Fibroblast of skin of scalp (primary cell): ENCODE data around the gene PSMB8. TPM values are rescaled to one million over a fixed set of nuclear protein-coding genes. Genes with fewer than 3 reads are reported as not detected.
"Not testable (repeated sequence)": the region's sequence is repeated elsewhere in the genome, so short reads cannot be mapped to it uniquely, and the experiment has no call there.

Source experiments
- DNase-seq: peaks from one replicate; pipeline ENCODE4 v3.0.0-alpha.2; 2013
- polyA plus RNA-seq, 2 experiments: library from polyadenylated mRNA; unstranded; fragments of 120-200 nt; gene quantifications; one replicate each; pipeline ENCODE4 v1.2.1, GENCODE V29; 2013; ENCODE audit not compliant: insufficient read length in 2 of 2

PSMB8 gene
- polyA plus RNA-seq (2013, experiment 1 of 2; ENCODE audit: insufficient read length): 28.6 TPM
- polyA plus RNA-seq (2013, experiment 2 of 2; ENCODE audit: insufficient read length): 27.5 TPM

DNA sequence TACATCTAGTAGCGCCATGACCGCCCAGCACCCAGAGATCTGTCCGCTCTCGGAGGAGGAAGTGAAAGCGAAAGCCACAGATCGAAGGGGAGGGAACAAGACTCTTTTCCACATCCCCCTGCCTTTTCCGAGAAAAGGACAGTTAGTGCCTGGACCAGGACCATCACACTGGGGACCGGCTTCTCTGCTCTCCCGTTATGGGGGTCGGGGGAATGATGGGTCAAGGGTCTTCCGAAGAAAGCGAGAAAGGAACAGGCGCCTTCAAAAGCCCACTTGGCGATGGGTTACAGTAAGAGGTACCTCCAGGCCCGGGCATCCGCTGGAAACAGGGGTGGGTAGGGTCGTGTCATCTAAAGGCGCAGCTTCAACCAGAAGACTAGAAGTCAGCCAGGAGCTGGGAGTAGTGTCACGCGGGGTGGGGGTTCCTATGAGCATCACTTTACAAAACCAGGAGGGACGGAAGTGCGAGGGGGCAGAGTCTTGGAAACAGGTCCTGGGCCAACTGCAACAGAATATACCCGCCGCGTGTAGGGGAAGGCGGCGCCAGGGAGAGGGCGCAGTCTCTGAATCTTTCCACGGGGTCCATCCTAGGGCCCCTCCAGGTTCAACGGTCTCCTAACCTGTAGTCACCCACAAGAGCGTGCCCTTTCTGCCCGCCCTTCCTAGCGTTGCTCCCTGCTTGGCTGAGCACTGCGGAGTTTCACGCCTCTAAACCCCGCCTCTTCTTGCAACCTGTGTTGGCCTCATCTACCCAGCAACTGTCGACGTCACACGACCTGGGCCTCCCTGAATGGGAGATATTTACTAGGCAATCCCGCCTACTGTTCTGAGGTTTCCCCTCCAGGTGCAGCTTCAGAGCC is at the start of gene PSMB8:
TSS of gene PSMB8 (minus strand) at position 69 of the 860 bp plus-strand sequence. CDS start at position 18, 51 bp downstream.
- peak; percentile 90 for DNase-seq

DNA sequence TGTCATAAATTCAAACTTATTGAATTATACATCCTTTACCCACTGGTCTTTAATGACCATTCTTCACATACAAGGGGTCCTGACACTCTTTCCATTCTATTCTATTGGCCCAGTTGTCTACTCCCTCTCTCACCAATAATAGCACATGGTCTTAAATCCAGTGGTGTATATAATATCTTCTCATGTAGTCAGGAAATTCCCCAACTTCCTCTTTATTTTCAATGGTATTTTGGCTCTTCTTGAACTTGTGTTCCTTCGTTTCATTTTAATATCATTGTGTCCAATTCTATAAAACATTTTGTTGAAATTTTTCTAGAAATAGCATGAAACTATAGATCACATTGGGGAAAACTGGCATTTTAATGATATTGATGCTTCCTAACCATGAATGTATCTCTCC is 47.0 kb upstream of the PSMB8 start:
- DNase-seq: no peak

DNA sequence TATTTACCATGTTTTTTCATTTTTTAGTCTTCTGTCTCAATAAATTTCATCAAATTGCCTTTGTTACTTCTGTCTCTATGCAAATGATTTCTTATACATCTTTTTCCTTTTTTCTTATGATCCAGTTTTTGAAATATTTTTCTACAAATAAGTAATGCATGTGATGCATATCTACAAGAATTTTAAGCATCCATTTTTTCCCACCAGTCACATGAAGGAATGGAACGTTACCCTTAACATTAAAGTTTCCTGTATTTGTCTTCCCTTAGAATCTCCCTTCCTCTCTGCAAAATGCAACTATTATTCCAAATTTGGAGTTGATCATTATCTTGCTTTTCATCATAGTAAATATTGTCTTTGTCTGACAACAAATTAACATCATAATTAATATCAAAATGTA is 45.7 kb upstream of the PSMB8 start:
- peak; percentile 63 for DNase-seq

DNA sequence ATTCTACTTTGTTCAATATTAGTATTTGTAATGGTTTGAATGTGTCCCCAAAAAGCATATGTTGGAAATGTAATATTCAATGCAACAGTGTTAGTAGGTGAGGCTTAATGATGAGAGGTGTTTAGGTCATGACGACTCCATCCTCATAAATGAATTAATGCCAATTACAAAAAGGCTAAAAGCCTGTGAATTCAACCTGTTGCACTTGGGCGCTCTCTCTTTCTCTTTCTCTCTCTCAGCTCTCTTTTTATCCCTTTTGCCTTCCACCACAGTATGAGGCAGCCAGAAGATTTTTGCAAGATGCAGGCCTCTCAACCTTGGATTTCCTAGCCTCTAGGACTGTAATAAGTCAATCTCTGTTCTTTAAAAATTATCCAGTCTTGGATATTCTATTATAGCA is 44.7 kb upstream of the PSMB8 start:
- no peak for DNase-seq

DNA sequence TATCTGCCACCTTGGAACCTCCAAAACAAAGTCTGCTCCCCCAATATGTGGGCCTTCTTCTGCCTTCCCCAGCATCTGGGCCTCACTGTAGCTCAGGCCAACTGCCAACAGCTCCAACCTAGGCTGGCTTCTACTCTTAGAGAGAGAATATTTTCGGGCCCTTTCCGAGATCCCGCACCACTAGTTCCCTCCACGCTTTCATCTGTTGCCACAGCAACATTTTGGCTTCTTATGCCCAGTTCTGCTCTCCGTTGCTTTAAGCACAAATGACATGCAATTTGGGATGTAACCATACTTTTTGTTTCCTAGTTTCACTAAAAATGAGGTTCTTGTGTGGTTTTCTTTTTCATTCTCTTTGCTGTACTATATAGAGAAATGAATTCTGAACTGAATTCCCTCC is 43.8 kb upstream of the PSMB8 start:
- DNase-seq: no peak

DNA sequence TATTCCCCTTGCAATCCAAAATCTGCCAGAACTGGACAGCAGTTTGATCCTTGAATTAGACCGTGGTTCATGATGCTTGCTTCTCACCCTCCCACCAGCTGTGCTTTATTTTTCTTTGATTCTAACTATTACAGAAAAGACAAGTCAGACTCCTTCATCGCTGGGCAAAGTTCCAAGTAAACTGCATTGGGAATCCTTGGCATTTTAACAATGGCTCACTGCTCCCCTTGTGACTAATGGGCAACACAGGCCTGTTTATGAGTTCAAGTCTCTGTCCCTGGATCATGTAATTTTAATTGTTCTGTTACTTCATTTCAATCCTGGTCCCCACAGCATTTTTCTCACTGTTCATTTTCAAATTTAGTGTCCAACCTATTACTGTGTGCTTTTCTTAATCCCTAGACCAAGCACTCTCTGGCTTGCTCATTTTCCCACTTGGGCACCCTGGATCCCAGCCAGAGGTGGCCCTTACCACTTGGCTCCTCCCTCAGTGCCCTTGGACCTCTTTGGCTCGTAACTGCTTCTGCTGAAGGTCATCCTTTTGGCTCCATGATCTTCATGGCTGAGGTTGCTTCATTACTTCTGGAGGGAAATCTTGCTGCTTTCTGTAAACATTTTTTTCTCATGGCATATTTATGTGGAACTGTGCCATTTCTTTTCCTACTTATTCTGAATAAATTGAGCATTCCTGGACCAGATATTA is 43.0 kb upstream of the PSMB8 start:
- peak; percentile 94 for DNase-seq

DNA sequence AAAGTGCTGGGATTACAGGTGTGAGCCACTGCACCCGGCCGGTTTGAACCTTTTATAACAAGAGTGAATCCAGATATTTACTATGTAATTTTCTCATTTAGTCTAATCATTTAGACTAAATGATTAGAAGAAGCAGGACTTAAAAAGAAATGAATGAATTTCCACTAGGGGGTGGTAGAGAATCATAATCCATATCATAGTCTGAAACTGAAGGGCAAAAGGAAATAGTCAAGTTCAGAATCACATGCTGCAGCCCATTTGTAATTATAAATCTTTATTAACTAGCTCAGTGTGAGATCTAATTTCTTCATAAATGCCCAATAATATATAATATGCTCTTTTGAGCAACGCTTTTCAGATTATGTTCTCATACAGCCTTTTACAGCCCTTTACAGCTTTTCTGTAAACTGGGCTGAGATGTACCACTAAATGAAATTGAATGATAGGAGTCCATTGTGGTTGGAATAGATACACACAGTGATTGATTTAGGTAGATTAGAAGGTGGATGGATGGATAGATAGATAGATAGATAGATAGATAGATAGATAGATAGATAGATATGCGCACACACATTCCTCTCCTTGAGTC is 41.9 kb upstream of the PSMB8 start:
- peak; percentile 77 for DNase-seq

DNA sequence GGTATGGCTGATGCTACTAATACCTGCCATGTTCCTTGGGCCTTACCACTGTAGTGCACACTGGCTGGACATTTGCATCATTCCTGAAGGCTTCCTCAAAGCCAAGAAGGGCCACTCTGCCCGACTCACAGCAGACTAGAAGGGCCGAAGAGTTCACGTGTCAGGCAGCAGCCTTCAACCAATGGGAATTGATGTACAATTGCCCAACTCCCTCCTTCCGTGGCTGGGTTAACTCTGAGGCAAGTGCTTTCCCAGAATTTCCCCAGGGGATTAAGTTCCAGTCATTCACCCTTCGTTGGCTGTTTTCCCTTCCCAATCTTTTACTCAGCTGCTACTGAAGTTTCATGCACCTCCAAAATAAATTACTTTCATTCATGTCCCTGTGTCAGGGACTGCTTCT is 39.9 kb upstream of the PSMB8 start:
- peak; percentile 78 for DNase-seq

DNA sequence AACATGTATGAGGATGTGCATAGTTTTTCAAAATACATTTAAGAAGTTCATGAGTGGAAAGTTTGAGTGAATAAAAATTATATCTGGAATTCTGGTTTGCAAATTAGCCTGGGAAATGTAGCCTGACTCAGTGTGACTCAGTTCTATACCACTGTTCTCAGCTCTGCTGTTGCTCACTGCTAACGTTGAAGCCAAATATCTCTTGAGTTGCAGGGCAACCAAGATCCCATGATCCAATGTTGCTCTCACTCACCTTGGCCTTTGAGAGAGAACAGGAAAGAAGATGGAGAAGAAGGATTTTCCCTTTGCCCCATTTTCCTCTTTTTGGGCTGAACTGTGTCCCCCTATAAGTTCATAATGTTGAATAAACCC is 39.0 kb upstream of the PSMB8 start:
- peak; percentile 59 for DNase-seq

DNA sequence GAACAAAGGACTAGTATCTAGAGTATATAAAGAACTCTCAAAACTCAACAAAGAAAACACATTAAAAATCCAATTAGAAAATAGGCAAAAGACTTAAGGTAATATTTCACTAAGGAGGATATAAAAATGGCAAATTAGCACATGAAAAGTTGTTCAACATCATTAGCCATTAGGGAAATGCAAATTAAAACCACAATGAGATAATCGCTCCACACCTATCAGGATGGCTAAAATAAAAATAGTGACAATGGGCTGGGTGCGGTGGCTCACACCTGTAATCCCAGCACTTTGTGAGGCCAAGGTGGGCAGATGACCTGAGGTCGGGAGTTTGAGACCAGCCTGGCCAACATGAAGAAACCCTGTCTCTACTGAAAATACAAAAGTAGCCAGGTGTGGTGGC is 37.1 kb upstream of the PSMB8 start:
- not testable (repeated sequence) for DNase-seq

DNA sequence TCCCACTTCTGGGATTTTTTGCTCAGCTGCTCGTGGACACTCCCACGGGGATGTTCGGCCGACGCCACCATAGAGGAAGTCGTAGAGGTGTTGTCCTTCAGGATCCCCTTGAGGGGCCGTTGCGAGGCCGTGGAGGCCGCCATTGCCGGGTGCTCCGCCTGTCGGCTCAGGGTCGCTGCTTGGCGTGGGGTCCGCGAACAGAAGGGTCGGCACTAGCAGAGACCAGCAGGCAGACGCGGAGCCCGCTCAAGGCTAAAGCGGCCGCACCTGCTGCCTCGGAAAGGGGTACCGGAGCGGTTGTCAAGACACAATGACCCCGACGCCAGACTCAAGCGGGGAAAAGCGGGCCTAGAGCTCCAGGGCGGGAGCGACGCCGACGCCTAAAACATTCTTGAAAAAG is 35.8 kb upstream of the PSMB8 start:
- no peak for DNase-seq

DNA sequence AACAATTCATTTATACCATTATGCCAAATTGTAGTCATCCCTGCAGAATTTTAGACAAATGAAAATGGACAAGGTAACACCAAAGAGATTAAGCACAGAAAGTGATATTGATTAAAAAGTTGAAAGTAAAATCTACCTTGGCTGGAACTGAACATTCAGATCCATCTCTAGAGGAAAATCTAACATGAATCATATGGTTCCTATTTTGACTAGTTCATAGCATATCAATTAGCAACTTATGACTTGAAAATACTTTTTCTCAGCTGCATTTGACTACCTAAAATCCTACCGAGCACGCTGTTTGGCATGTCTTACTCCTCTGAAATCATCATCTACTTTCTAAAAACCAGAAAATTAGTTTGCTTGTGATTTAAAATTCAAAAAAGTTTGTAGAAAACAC is 32.8 kb upstream of the PSMB8 start:
- DNase-seq: no peak

DNA sequence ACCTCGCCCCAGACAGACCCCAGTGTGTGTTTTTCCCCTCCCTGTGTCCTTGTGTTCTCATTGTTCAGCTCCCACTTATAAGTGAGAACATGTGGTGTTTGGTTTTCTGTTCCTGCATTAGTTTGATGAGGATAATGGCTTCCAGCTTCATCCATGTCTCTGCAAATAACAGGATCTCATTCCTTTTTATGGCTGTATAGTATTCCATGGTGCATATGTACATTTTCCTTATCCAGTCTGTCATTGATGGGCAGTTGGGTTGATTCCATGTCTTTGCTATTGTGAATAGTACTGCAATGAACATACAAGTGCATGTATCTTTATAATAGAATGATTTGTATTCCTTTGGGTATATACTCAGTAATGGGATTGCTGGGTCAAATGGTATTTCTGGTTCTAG is 30.1 kb upstream of the PSMB8 start:
- not testable (repeated sequence) for DNase-seq

DNA sequence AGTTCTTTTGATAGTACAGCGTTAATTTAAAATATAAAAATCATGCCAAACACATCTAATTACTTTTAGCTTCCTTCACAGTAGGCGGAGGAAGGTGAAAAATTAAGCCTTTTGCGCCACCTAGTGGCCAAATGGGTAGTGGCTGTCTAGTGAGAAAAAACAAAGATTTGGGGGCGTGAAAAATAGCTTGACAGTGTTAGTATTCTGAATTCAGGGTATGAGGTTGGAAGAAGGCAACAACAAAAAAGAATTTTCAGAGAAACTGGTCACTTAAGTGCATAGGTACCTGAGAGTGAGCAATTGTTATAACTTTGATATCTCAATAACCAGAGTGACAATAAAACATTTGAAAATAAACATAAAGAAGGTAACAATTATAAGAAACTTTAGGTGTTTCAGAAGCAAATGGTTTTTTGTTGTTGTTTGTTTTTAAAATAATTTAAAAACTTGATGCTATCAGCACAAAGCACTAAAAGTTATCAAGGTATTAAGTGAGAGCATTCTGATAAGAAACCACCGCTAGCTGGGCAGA is 24.5 kb upstream of the PSMB8 start:
- peak; percentile 74 for DNase-seq

DNA sequence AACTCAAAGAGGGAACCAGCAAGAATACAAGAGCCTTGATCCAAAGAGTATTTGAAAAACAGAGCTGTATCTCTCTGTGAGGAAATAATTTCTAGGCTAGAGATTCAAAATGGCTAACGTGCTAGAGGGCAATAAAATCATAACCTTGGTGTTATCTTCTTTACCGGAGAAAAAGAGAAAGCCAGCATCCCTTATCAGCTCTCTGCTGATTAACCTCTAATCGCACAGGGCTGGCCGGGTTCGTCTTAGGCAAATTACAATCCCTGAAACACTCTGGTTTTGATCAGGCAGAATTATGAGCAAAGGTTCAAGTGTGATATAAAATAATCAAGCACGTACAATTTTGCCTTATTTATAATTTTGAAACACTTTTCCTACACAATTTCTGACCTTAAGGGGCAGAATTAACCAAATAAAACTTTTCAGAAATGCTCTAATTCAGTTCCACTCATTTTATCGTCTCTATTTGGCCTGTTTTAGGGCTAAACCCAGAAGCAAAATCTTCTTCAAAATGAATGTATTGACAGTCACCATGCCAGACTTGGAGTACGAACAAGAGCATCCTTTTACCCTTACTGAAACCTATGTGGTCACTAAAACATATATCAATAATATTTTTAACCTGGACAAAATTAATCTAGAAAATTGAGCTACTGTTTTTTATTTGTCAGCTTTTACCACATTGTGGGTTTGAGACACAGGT is 23.9 kb upstream of the PSMB8 start:
- DNase-seq: no peak

DNA sequence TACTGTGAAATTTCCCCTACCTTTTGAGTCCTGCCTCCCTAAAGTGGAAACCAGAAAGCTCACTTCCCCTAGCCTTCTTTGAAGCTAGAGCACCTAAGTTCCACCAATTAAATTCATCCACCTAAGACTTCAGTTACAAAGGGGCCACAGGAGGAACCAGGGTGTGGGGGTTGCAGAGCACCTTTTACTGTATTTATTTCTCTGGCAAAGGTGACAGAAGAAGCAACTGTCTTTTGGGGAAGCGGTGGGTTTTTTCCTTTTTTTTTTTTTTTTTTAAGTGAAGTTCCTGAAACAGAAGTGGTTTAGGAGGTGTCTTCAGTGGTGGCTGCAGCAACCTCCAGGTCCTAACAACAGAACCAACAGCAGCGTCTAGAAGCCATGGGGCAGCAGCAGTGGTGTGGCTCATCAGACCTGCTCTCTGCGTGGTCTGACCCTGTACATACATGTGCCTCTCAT is 23.2 kb upstream of the PSMB8 start:
- DNase-seq: no peak

DNA sequence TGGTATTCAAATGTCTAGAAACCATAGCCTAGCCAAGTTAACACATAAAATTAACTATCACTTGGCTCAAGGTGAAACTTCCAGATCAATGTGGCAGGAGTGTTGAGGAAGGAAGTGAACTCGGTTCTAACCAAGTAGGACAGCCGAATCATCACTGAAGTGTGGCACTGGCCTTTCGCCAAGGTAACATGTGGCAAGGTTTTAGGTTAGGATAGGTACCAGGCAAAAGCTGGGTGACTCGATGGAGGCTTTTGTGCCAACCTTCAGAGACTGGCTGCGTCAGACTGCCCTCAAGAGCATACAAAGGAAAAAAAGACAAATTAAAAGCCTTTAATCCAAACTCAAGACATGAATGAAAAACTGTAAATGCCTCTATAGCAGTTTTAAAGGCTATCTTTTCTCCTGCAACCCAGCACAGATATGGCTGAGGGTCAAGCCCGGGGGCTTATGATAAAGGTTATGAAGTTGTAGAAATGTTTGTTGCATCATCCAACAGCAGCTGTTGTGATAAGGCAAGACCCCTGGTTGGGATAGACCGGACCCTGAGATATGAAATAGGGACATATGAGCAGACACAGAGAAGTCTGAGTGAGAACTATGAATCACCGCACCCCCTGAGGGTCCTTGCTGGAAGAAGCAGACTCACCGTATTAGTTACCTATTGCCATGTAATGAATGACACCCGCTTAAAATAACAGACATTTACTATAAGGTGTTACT is 22.0 kb upstream of the PSMB8 start:
- no peak for DNase-seq

DNA sequence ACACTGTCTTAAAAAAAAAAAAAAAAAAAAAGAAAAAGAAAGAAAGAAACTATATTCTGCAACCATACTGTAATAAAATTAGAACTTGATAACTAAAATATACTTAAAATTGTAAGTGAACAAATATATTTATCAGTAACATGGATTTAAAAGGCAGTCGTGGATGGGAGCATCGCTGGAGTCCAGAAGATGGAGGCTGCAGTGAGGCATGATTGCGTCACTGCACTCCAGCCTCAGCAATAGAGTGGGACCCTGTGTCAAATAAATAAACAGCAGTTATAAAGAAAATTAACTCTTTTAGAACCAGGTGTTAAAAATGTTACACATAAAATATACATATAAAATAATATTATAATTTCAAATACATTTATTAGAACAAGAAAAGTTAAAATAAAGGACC is 18.9 kb upstream of the PSMB8 start:
- DNase-seq: no peak

DNA sequence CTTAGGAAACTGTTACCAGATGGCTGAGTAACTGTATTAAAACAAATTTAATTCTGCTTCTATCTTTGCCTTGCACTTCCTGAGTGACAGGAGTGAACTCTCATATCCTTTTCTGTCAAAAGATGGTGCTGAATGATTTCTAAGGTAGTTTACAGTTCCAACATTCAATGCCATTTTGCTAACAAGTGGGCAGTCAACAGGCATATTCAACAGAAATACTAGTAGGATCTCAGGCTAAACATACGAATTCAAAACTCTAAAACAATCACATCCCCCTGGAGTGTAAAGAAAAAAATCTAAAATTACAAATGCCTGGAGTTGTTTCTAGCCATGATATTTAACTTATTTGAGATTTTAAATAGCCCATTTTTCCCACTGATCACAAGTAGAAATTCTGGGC is 16.8 kb upstream of the PSMB8 start:
- DNase-seq: no peak

DNA sequence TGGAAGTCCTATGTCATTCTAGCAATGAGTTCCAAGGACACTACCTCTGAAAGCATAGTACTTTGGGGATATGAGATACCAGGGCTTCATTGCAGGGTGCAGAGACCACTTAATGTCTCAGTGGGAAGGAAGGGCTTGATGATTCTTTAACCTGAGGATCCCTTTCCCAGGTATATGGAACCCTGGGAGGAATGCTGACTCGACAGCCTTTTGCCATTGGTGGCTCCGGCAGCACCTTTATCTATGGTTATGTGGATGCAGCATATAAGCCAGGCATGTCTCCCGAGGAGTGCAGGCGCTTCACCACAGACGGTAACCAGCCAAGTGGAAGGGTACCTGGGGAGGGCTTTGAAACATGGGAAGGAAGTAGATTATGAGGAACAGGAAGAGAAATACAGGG is 14.3 kb upstream of the PSMB8 start:
- no peak for DNase-seq

DNA sequence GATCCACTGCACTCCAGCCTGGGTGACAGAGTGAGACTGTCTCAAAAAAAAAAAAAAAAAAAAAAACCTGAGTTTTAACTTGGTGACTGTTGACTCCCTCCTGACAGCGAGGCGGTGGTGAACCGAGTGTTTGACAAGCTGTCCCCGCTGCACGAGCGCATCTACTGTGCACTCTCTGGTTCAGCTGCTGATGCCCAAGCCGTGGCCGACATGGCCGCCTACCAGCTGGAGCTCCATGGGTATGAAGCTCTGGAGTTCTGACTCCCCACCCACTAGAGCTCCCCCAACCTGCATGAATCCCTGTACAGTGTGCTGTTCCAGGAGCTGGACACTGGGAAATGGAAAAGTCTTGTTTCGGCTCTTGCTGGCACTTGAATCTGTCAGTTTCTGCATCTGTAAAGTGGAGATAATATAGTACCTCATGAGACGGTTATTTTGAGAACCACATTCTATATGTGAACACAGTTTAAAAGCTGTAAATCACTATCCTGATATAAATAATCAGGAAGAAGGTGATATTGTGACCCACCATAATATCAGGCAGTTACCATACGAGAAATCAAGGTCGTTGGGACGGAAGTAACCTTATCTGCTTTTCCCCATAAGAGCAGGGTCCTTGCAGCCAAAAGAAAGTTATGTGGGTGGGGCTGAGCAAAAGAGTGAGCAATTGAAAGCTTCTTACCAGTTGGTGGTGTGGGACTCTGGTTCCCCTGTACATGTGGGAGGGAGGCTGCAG is 13.5 kb upstream of the PSMB8 start:
- no peak for DNase-seq
